ENCODE data around the gene C1QA. TPM values are rescaled to one million over a fixed set of nuclear protein-coding genes. Genes with fewer than 3 reads are reported as not detected.

C1QA gene
- total RNA-seq, 1 experiment from 2014 or later = not detected

- no peaks in the 10 kb centered on the region for H3K36me3 ChIP-seq (ENCODE audit: low read depth, low read length)
- no peak overlapping the region for H3K9ac ChIP-seq (ENCODE audit: low read length)
- BruUV-seq (replicated peaks) = no TSS peak
- no peak overlapping the region for H3K27ac ChIP-seq (ENCODE audit: low read length)
- intact Hi-C loops (cut with micrococcal nuclease) = no loop called here
- no peaks in the 10 kb centered on the region for H4K20me1 ChIP-seq (ENCODE audit: low read length)
- no peak overlapping the region for H2AFZ ChIP-seq (ENCODE audit: low read length)
- ChIA-PET CTCF (no interaction called here), POLR2A (ENCODE audit: unreplicated experiment) (no interaction called here)
- no peaks in the 10 kb centered on the region for H3K4me1 ChIP-seq (ENCODE audit: insufficient read depth, low read length)
- H3K9me2 ChIP-seq (replicated peaks; ENCODE audit: low read length) = no peaks in the 10 kb centered on the region
- no peak overlapping the region for H3K4me3 ChIP-seq (ENCODE audit: low read length)
- no peak for DNase-seq
- no peaks in the 10 kb centered on the region for H3K79me2 ChIP-seq (ENCODE audit: low read length)
- no peak for ATAC-seq
- no peaks in the 10 kb centered on the region for H3K9me3 ChIP-seq (ENCODE audit: low read length)
- TF ChIP-seq CTCF (conservative IDR thresholded peaks at IDR 0.05; ENCODE audit: low read depth, low read length) (no peak), EZH2 (IDR thresholded peaks at IDR 0.05; ENCODE audit: low read length, unreplicated experiment) (no peak), EZH2phosphoT487 (IDR thresholded peaks at IDR 0.05; ENCODE audit: borderline replicate concordance, low read length) (no peak)
- peaks cover 9% of the 10 kb centered on the region for H3K27me3 ChIP-seq (ENCODE audit: low read length)
- no peaks in the 10 kb centered on the region for H3F3A ChIP-seq (ENCODE audit: low read length, unreplicated experiment)
- H3K4me2 ChIP-seq (ENCODE audit: low read length) = no peak overlapping the region
Measured at GRCh38 chr1:22633697-22634463, 2.5 kb upstream of the C1QA start.

- Histone ChIP-seq H3F3A (ENCODE audit: low read length, unreplicated experiment) (no peaks in the 10 kb centered on the region), H3K9ac (ENCODE audit: low read length) (no peak overlapping the region), H3K9me2 (replicated peaks; ENCODE audit: low read length) (no peaks in the 10 kb centered on the region), H3K27ac (ENCODE audit: low read length) (no peak overlapping the region), H3K4me2 (ENCODE audit: low read length) (no peak overlapping the region), H3K36me3 (ENCODE audit: low read depth, low read length) (no peaks in the 10 kb centered on the region), H3K79me2 (ENCODE audit: low read length) (no peaks in the 10 kb centered on the region), H3K4me1 (ENCODE audit: insufficient read depth, low read length) (no peaks in the 10 kb centered on the region), H3K9me3 (ENCODE audit: low read length) (no peaks in the 10 kb centered on the region), H3K4me3 (ENCODE audit: low read length) (no peak overlapping the region), H3K27me3 (ENCODE audit: low read length) (peaks cover 9% of the 10 kb centered on the region), H2AFZ (ENCODE audit: low read length) (no peak overlapping the region), H4K20me1 (ENCODE audit: low read length) (no peaks in the 10 kb centered on the region)
- no peak for DNase-seq
- intact Hi-C loops (cut with micrococcal nuclease) = no loop called here
- ChIA-PET CTCF (no interaction called here), POLR2A (ENCODE audit: unreplicated experiment) (no interaction called here)
- TF ChIP-seq EZH2 (IDR thresholded peaks at IDR 0.05; ENCODE audit: low read length, unreplicated experiment) = no peak
- no peak for ATAC-seq
- BruUV-seq (replicated peaks) = no TSS peak
Measured at GRCh38 chr1:22635436-22635835, 992 bp upstream of the C1QA start.

GRCh38 chr1:22636927-22637326, 499 bp downstream of the C1QA start:
- intact Hi-C loops (cut with micrococcal nuclease) = no loop called here
- H3K27ac ChIP-seq (ENCODE audit: low read length) = no peak overlapping the region
- H3K4me3 ChIP-seq (ENCODE audit: low read length) = no peak overlapping the region
- no peak for TF ChIP-seq CTCF (conservative IDR thresholded peaks at IDR 0.05; ENCODE audit: low read depth, low read length)
- no peak for TF ChIP-seq EZH2 (IDR thresholded peaks at IDR 0.05; ENCODE audit: low read length, unreplicated experiment)
- no peak for TF ChIP-seq EZH2phosphoT487 (IDR thresholded peaks at IDR 0.05; ENCODE audit: borderline replicate concordance, low read length)
- ATAC-seq (no peak), DNase-seq (no peak)
- no peak overlapping the region for H2AFZ ChIP-seq (ENCODE audit: low read length)
- POLR2A ChIA-PET (ENCODE audit: unreplicated experiment) = no interaction called here
- BruUV-seq (replicated peaks) = no TSS peak
- no peaks in the 10 kb centered on the region for H3K36me3 ChIP-seq (ENCODE audit: low read depth, low read length)
- no peaks in the 10 kb centered on the region for H3K79me2 ChIP-seq (ENCODE audit: low read length)
- H3K9me2 ChIP-seq (replicated peaks; ENCODE audit: low read length) = no peaks in the 10 kb centered on the region
- H3K4me2 ChIP-seq (ENCODE audit: low read length) = no peak overlapping the region
- H3K9ac ChIP-seq (ENCODE audit: low read length) = no peak overlapping the region
- CTCF ChIA-PET = no interaction called here
- no peaks in the 10 kb centered on the region for H3K9me3 ChIP-seq (ENCODE audit: low read length)
- peaks cover 3% of the 10 kb centered on the region; the same call in 1 of the 2 replicates for H3K27me3 ChIP-seq (ENCODE audit: low read length)
- no peaks in the 10 kb centered on the region for H4K20me1 ChIP-seq (ENCODE audit: low read length)
- H3K4me1 ChIP-seq (ENCODE audit: insufficient read depth, low read length) = no peaks in the 10 kb centered on the region
- no peaks in the 10 kb centered on the region for H3F3A ChIP-seq (ENCODE audit: low read length, unreplicated experiment)

All from PC-3 (cell line).